HepG2 (cell line): ENCODE measurements around the gene RTN4. TPM values are rescaled to one million over a fixed set of nuclear protein-coding genes. Genes with fewer than 3 reads are reported as not detected.

ENCODE experiments used
- CENPBD1 ChIP-seq: sonication (generic); formaldehyde crosslinking; IDR thresholded peaks from 2 replicates; pipeline ENCODE4 v1.8.0; 2022; ENCODE audit warnings: missing genetic modification reagents, low read depth, mild to moderate bottlenecking, borderline replicate concordance
- ERF ChIP-seq: IDR thresholded peaks from 2 replicates; pipeline ENCODE4 v1.6.1; 2018; ENCODE audit warnings: missing biosample characterization, missing genetic modification reagents
- GATA4 ChIP-seq: sonication (generic); IDR thresholded peaks from 2 replicates; pipeline ENCODE4 v1.6.1; 2016; ENCODE audit warnings: antibody characterized with exemption, low read depth, borderline replicate concordance
- HDAC1 ChIP-seq: sonication (generic); formaldehyde crosslinking; IDR thresholded peaks from 2 replicates; pipeline ENCODE4 v1.5.1; 2020; ENCODE audit warnings: mild to moderate bottlenecking, missing genetic modification reagents
- HOXA5 ChIP-seq: sonication (generic); formaldehyde crosslinking; IDR thresholded peaks from 2 replicates; pipeline ENCODE4 v1.4.0; 2020; ENCODE audit warnings: missing genetic modification reagents
- JDP2 ChIP-seq: sonication (generic); formaldehyde crosslinking; IDR thresholded peaks from 2 replicates; pipeline ENCODE4 v1.8.1; 2022; ENCODE audit warnings: missing genetic modification reagents, borderline replicate concordance
- KDM4B ChIP-seq: sonication (generic); formaldehyde crosslinking; IDR thresholded peaks from 2 replicates; pipeline ENCODE4 v1.4.0; 2020; ENCODE audit warnings: missing genetic modification reagents
- MAFF ChIP-seq: IDR thresholded peaks from 2 replicates; pipeline ENCODE4 v1.6.1; 2011; ENCODE audit warnings: low read depth, low read length, improper control_type of control experiment
- MTF2 ChIP-seq: sonication (generic); formaldehyde crosslinking; IDR thresholded peaks from 2 replicates; pipeline ENCODE4 v1.5.0; 2020; ENCODE audit warnings: missing genetic modification reagents, borderline replicate concordance
- NFYC ChIP-seq: IDR thresholded peaks from 2 replicates; pipeline ENCODE4 v1.6.1; 2016; ENCODE audit warnings: missing genetic modification reagents, missing compliant biosample characterization
- PAX8 ChIP-seq: sonication (generic); formaldehyde crosslinking; IDR thresholded peaks from 2 replicates; pipeline ENCODE4 v1.8.0; 2022; ENCODE audit warnings: mild to moderate bottlenecking, missing genetic modification reagents, borderline replicate concordance
- RFX1 ChIP-seq: fragments of 450-650 bp; IDR thresholded peaks from 2 replicates; pipeline ENCODE4 v1.6.1; 2017
- SKI ChIP-seq: fragments of 450-650 bp; IDR thresholded peaks from one replicate; pipeline ENCODE4 v1.6.1; 2018; ENCODE audit warnings: mild to moderate bottlenecking; ENCODE audit not compliant: partially characterized antibody
- SPEN ChIP-seq: sonication (generic); formaldehyde crosslinking; IDR thresholded peaks from 2 replicates; pipeline ENCODE4 v1.5.1; 2020; ENCODE audit warnings: low read depth, mild to moderate bottlenecking, missing genetic modification reagents
- ZBTB33 ChIP-seq: sonication (generic); formaldehyde crosslinking; IDR thresholded peaks from 2 replicates; pipeline ENCODE4 v1.4.0; 2020; ENCODE audit warnings: missing genetic modification reagents
- ZC3H13 ChIP-seq: sonication (generic); formaldehyde crosslinking; IDR thresholded peaks from 2 replicates; pipeline ENCODE4 v1.8.1; 2023; ENCODE audit warnings: mild to moderate bottlenecking, missing genetic modification reagents, moderate library complexity
- ZEB1 ChIP-seq: IDR thresholded peaks from 2 replicates; pipeline ENCODE4 v1.6.1; 2012; ENCODE audit warnings: mild to moderate bottlenecking, low read depth, inconsistent platforms; ENCODE audit not compliant: insufficient replicate concordance
- ZFP36L2 ChIP-seq: sonication (generic); formaldehyde crosslinking; IDR thresholded peaks from 2 replicates; pipeline ENCODE4 v1.4.0; 2020; ENCODE audit warnings: missing genetic modification reagents
- ZNF180 ChIP-seq: sonication (generic); formaldehyde crosslinking; IDR thresholded peaks from 2 replicates; pipeline ENCODE4 v1.4.0; 2020; ENCODE audit warnings: low read depth, missing genetic modification reagents, borderline replicate concordance
- ZNF576 ChIP-seq: sonication (generic); formaldehyde crosslinking; IDR thresholded peaks from 2 replicates; pipeline ENCODE4 v1.4.0; 2020; ENCODE audit warnings: mild to moderate bottlenecking, missing genetic modification reagents
- ZNF678 ChIP-seq: sonication (generic); formaldehyde crosslinking; IDR thresholded peaks from 2 replicates; pipeline ENCODE4 v1.4.0; 2020; ENCODE audit warnings: mild to moderate bottlenecking, missing genetic modification reagents
- ZNF75D ChIP-seq: sonication (generic); formaldehyde crosslinking; IDR thresholded peaks from 2 replicates; pipeline ENCODE4 v1.8.1; 2023; ENCODE audit warnings: missing genetic modification reagents, mild to moderate bottlenecking, borderline replicate concordance
- polyA plus RNA-seq, 8 experiments: library from polyadenylated mRNA; depleted of rRNA in 3 of 8; stranded (reverse) in 7 of 8; unstranded in 1 of 8; fragments of >200 nt; fragmentation: Illumina TruSeq in 4 of 8; extraction: Trizol in 4 of 8; gene quantifications; 2 replicates each; pipeline versions ENCODE4 v1.2.1 to v1.2.3, GENCODE V29; 2011 to 2016; ENCODE audit warnings: low read depth in 4 of 8, missing spikeins in 1 of 8, mixed read lengths in 1 of 8; ENCODE audit not compliant: insufficient read depth in 1 of 8
- total RNA-seq, 5 experiments: library from RNA; depleted of rRNA; stranded (reverse); fragments of >200 nt; fragmentation: Illumina TruSeq; extraction: Trizol; gene quantifications; 2 replicates each; pipeline ENCODE4 v1.2.3, GENCODE V29; 2016; ENCODE audit warnings: low read depth in 1 of 5
- TF ChIP-seq, protein P1 (sequence below): sonication (generic); formaldehyde crosslinking; IDR thresholded peaks from 2 replicates; pipeline ENCODE4 v1.4.0; 2020; ENCODE audit warnings: missing genetic modification reagents, borderline replicate concordance
- TF ChIP-seq, protein P2 (sequence below): sonication (generic); formaldehyde crosslinking; IDR thresholded peaks from 2 replicates; pipeline ENCODE4 v1.4.0; 2020; ENCODE audit warnings: missing genetic modification reagents

The RTN4 gene
- total and polyA plus RNA-seq, 2 of the 13 experiments (the other 11 are each of a cell fraction or from before 2014, with no cell fraction given) = 98.4 to 133 TPM

DNA sequence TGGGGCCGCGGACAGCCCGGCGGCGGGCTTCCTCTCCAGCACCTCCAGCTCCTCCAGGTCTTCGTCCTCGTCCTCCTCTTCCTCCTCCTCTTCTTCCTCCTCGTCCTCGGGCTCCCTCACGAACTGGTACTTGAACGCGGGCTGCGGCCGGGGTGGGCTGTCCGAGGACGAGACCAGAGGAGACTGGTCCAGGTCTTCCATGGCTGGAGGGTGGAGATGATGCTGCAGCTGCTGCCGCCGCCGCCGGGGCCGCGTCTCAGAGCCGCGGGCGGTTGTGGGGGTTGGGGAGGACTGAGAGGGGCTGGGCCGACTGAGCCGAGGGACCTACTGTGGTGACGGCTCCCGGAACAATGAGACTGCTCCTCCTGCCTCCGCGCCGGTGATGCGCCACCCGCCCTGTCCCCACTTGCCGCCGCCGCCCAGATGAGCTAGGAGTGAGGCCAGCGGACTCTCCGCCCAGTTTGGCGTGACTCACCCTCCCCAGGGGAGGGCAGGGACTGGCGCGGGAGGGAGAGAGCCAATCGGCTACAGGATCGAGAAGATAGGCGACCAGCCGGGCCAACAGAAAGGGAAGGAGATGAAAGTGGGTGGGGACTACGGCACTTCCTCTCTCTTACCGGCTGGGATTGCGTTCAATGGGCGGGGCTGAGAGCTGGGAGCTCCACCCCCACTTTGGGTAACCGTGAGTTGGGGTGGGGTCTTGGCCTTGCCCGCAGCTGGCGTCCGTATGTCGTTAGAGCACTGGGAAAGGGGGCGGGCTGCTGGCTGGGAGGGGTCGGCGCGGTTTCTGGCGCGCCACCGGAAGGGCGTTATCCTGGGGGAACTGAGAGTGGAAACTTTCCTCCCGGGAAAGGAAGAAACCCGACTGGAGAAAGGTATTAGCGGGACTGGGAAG, at the start of gene RTN4 (continued):
- TF ChIP-seq CENPBD1 (CRISPR knock-in tag) (no peak), ZBTB33 (CRISPR knock-in tag) (no peak; the same call in 1 of the 2 replicates), PAX8 (CRISPR knock-in tag) (no peak), ERF (CRISPR knock-in tag) (peak; percentile 63), ZNF75D (CRISPR knock-in tag) (no peak), HOXA5 (CRISPR knock-in tag) (peak; percentile 93), SPEN (peak; percentile 85), MAFF (no peak), MTF2 (CRISPR knock-in tag) (no peak; the same call in 1 of the 2 replicates), JDP2 (CRISPR knock-in tag) (no peak; the same call in 1 of the 2 replicates), GATA4 (peak; percentile 73; the same call in 1 of the 2 replicates), SKI (peak; percentile 54), HDAC1 (CRISPR knock-in tag) (peak; percentile 75), ZFP36L2 (CRISPR knock-in tag) (no peak), KDM4B (peak; percentile 86; the same call in 1 of the 2 replicates), RFX1 (no peak), ZNF576 (CRISPR knock-in tag) (no peak), ZEB1 (peak; percentile 20), ZC3H13 (no peak; the same call in 1 of the 2 replicates), NFYC (CRISPR knock-in tag) (peak; percentile 99), ZNF678 (CRISPR knock-in tag) (no peak; the same call in 1 of the 2 replicates), ZNF180 (CRISPR knock-in tag) (no peak)
- TF ChIP-seq, protein P1, sequence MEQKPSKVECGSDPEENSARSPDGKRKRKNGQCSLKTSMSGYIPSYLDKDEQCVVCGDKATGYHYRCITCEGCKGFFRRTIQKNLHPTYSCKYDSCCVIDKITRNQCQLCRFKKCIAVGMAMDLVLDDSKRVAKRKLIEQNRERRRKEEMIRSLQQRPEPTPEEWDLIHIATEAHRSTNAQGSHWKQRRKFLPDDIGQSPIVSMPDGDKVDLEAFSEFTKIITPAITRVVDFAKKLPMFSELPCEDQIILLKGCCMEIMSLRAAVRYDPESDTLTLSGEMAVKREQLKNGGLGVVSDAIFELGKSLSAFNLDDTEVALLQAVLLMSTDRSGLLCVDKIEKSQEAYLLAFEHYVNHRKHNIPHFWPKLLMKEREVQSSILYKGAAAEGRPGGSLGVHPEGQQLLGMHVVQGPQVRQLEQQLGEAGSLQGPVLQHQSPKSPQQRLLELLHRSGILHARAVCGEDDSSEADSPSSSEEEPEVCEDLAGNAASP (CRISPR knock-in tag) = peak; percentile 47; the same call in 1 of the 2 replicates
- TF ChIP-seq, protein P2, sequence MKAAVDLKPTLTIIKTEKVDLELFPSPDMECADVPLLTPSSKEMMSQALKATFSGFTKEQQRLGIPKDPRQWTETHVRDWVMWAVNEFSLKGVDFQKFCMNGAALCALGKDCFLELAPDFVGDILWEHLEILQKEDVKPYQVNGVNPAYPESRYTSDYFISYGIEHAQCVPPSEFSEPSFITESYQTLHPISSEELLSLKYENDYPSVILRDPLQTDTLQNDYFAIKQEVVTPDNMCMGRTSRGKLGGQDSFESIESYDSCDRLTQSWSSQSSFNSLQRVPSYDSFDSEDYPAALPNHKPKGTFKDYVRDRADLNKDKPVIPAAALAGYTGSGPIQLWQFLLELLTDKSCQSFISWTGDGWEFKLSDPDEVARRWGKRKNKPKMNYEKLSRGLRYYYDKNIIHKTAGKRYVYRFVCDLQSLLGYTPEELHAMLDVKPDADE (CRISPR knock-in tag) = peak; percentile 83; the same call in 1 of the 2 replicates
